Lung (tissue), 12 donors: ENCODE results near the gene SMARCD1. TPM values are rescaled to one million over a fixed set of nuclear protein-coding genes. Genes with fewer than 3 reads are reported as not detected.

ENCODE experiments used
- ATAC-seq: fragments of 200-7000 bp; cut with Tn5 transposase; one replicate; pipeline ENCODE4 v1.9.1; 2020; ENCODE audit warnings: moderate number of reproducible peaks; ENCODE audit not compliant: insufficient read depth, low FRiP score
- DNase-seq, 3 donors: peaks; one replicate each; pipeline ENCODE4 v3.0.0-alpha.2; 2013 to 2017
- H3K27ac ChIP-seq, 2 donors: one replicate each; pipeline ENCODE4 v1.5.1; 2013; ENCODE audit warnings: mild to moderate bottlenecking in 2 of 2, moderate library complexity in 2 of 2, control low read depth in 1 of 2, inconsistent platforms in 1 of 2, low read depth in 1 of 2, low read length in 1 of 2
- H3K27me3 ChIP-seq, 3 donors: one replicate each; pipeline ENCODE4 v1.5.1; 2013; ENCODE audit warnings: low read length in 2 of 3; ENCODE audit not compliant: control insufficient read depth in 3 of 3, insufficient read depth in 3 of 3
- H3K36me3 ChIP-seq, 4 donors: one replicate each; pipeline ENCODE4 v1.5.1; 2013; ENCODE audit warnings: low read length in 4 of 4, mild to moderate bottlenecking in 1 of 4, moderate library complexity in 1 of 4; ENCODE audit not compliant: control insufficient read depth in 4 of 4, insufficient read depth in 4 of 4
- H3K4me1 ChIP-seq, 5 donors: one replicate each; pipeline ENCODE4 v1.5.1; 2013; ENCODE audit warnings: low read length in 5 of 5, mild to moderate bottlenecking in 2 of 5, moderate library complexity in 1 of 5; ENCODE audit not compliant: control insufficient read depth in 5 of 5, insufficient read depth in 5 of 5
- H3K4me3 ChIP-seq: one replicate; pipeline ENCODE4 v1.5.1; 2013; ENCODE audit warnings: mild to moderate bottlenecking, control low read depth, moderate library complexity
- H3K9ac ChIP-seq, 2 donors: one replicate each; pipeline ENCODE4 v1.5.1; 2013; ENCODE audit warnings: low read length in 2 of 2, control low read depth in 1 of 2; ENCODE audit not compliant: insufficient read depth in 1 of 2
- H3K9me3 ChIP-seq, 4 donors: one replicate each; pipeline ENCODE4 v1.5.1; 2013; ENCODE audit warnings: low read length in 3 of 4, mild to moderate bottlenecking in 1 of 4, moderate library complexity in 1 of 4; ENCODE audit not compliant: control insufficient read depth in 4 of 4, insufficient read depth in 3 of 4
- WGBS, 2 donors: extraction: QIAGEN DNeasy Blood & Tissue Kit; methylation state at CpG; one replicate each; pipeline ENCODE4 v1.1.7; 2013; 5-methylcytosine and 5-hydroxymethylcytosine counted together
- polyA plus RNA-seq, 2 donors: library from polyadenylated mRNA; stranded (reverse); fragments of 200-250 nt; gene quantifications; one replicate each; pipeline ENCODE4 v1.2.1, GENCODE V29; 2013
- total RNA-seq, 2 donors: library from RNA; depleted of rRNA in 1 of 2; stranded (reverse); fragments of >200 nt in 1 of 2; gene quantifications; one replicate each; pipeline ENCODE4 v1.2.1, GENCODE V29; 2014 to 2021
- TF ChIP-seq, protein P1 (sequence below): IDR thresholded peaks from 2 replicates; pipeline ENCODE4 v1.5.1; 2012; ENCODE audit warnings: mild to moderate bottlenecking; ENCODE audit errors: control extremely low read depth, extremely low read depth
- donor health status: control.
- donor health status: control.
- donor health status: Bipolar disorder and iron deficiency.
- donor health status: healthy.
- donor health status: DM: yes; HTN: yes; CAD: no.

SMARCD1 gene
- total and polyA plus RNA-seq, 4 donors, result 11.9 to 58.8 (median 41.6) TPM

DNA sequence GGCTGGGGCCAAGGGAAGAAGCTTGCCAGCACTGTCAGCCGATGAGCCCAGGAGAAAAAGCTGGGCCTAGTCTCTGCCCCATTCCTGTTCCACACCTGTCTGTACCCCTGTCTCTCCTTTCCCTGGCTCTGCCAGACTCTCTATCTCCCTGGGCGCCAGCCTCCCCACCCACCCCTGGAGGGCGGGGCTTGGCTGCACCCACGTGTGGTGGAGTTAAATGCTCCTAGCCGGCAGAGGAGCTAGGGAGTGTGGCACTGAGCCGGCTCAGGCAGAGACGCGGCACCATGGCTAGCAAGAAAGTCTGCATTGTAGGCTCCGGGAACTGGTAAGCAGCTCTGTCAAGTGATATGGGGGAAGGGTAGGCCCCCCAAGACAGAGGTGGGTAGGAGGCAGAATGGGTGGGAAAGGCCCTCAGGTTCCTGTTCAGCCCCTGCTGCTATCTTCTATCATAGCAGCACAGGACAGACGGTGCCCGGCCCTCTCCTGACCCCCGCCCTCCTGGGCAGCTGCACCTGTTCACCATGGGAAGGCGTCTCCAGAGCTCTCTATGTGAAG lies 18.7 kb downstream of the SMARCD1 start, which contains the start of gene GPD1:
Gene GPD1, plus strand, starts transcription at position 242 of the 555 bp plus-strand sequence. Its CDS starts 43 bp downstream, at position 285.
- peak; percentile 67 for ATAC-seq
- H3K4me1 ChIP-seq, result peaks cover 0 to 9% (median 0%) of the 10 kb centered on the region in 5 donors
- no peaks in the 10 kb centered on the region for H3K27me3 ChIP-seq
- 32 to 57% methylated on average over 13 of the region's 13 CpGs for WGBS, 2 donors
- peak; percentile 29 to 52 (median 52) for DNase-seq
- peak within 1 kb of the TSS in 1 of 2 donors; percentile 20 for H3K27ac ChIP-seq
- H3K9me3 ChIP-seq, result no peaks in the 10 kb centered on the region
- no peak within 1 kb of the TSS for H3K4me3 ChIP-seq
- TF ChIP-seq, protein P1, sequence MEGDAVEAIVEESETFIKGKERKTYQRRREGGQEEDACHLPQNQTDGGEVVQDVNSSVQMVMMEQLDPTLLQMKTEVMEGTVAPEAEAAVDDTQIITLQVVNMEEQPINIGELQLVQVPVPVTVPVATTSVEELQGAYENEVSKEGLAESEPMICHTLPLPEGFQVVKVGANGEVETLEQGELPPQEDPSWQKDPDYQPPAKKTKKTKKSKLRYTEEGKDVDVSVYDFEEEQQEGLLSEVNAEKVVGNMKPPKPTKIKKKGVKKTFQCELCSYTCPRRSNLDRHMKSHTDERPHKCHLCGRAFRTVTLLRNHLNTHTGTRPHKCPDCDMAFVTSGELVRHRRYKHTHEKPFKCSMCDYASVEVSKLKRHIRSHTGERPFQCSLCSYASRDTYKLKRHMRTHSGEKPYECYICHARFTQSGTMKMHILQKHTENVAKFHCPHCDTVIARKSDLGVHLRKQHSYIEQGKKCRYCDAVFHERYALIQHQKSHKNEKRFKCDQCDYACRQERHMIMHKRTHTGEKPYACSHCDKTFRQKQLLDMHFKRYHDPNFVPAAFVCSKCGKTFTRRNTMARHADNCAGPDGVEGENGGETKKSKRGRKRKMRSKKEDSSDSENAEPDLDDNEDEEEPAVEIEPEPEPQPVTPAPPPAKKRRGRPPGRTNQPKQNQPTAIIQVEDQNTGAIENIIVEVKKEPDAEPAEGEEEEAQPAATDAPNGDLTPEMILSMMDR, result no peak
- H3K9ac ChIP-seq, result no peak within 1 kb of the TSS
- H3K36me3 ChIP-seq, result peaks cover 8 to 17% (median 13%) of the 10 kb centered on the region in 4 donors

DNA sequence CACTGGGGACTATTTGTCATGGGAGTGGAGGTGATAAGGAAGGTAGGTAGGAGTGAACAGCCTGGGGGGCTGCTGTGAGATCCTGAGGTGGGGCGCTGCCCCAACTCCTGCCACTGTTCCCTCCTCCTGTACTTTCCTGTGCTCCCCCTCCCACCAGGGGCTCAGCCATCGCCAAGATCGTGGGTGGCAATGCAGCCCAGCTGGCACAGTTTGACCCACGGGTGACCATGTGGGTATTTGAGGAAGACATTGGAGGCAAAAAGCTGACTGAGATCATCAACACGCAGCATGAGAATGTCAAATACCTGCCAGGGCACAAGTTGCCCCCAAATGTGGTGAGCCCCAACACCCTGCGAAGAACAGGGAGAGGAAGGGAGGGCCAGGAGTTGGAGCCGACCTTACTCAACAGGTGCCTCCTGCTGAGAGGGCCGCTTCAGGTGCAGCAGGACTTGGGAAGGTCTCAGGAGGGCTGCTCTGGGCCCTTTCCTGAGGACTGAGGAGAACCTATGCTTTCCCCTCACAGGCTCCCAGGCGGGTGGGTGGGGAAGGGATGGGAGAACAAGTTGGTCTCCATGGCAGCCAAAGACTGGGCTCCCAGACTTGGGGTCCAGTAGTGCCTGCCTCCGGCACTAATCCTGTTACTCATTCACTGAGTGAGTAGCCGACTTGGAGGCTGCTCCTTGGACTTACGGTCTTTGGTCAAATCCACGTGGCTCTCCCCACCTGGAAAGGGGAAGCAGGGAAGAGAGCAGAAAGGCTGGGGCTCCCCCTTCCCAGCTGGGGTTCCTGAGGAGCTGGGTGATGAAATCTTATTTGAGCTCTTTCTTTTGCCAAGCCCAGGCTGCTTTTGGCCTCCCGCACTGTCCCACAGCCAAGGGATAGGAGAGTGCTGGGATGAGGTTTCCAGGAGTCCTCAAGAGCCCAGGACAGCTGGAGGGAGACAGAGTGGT lies 19.6 kb downstream of the SMARCD1 start:
- Histone ChIP-seq H3K27ac (no peak overlapping the region), H3K4me3 (no peak overlapping the region)

DNA sequence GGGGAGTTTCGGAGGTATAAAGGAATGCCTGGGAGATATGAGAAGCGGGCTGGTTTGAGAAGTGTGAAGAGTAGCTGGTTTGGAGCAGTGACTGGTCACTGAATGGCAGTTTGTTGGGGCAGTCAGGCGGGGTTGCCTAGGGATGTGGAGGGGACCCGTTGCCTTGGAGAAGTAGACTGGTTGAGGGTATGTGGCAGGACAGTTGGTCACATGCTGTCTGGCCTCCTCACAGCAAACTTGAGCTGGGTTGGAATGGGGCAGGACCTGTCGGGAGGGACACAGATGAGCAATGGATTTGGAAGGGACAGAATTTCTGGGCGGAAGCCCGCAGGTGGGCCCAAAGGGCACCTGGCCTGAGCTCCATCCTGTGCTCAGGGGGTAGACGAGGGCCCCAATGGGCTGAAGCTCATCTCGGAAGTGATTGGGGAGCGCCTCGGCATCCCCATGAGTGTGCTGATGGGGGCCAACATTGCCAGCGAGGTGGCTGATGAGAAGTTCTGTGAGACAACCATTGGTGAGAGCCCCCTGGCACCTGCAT lies 20.8 kb downstream of the SMARCD1 start:
- WGBS, 2 donors, result 95 to 97% methylated on average over 9 to 12 of the region's 12 CpGs
- ATAC-seq, result no peak
- Histone ChIP-seq H3K27me3 (no peaks in the 10 kb centered on the region), H3K9ac (no peak overlapping the region), H3K4me3 (no peak overlapping the region), H3K4me1 (peaks cover 0 to 13% (median 0%) of the 10 kb centered on the region in 5 donors), H3K27ac (no peak overlapping the region), H3K36me3 (peaks cover 0 to 2% (median 0%) of the 10 kb centered on the region in 4 donors), H3K9me3 (no peaks in the 10 kb centered on the region)
- DNase-seq, result no peak
- TF ChIP-seq, protein P1, result no peak

More for the DNA sequence above, 19.6 kb downstream of the SMARCD1 start:
- Histone ChIP-seq H3K36me3 (peaks cover 3 to 8% (median 5%) of the 10 kb centered on the region in 4 donors), H3K4me1 (peaks cover 0 to 9% (median 0%) of the 10 kb centered on the region in 5 donors), H3K9ac (no peak overlapping the region), H3K27me3 (no peaks in the 10 kb centered on the region), H3K9me3 (no peaks in the 10 kb centered on the region)
- TF ChIP-seq, protein P1, result no peak
- 69 to 75% methylated on average over 14 of the region's 14 CpGs for WGBS, 2 donors
- no peak for ATAC-seq
- DNase-seq, result peak in 1 of 3 donors; percentile 59
